ENCODE data around the gene RGMB.

GRCh38 chr5:98775246-98776065 is 2.0 kb downstream of the RGMB start:
- TF ChIP-seq POLR2A (IDR thresholded peaks at IDR 0.05) (no peak), CTCF (IDR thresholded peaks at IDR 0.05) (no peak)
